ENCODE data around the gene PDXP.

GRCh38 chr22:37664249-37665101, 6.0 kb downstream of the PDXP start:
- TF ChIP-seq POLR2A (IDR thresholded peaks at IDR 0.05; ENCODE audit: low read depth, low read length) (no peak), POLR2AphosphoS5 (IDR thresholded peaks at IDR 0.05; ENCODE audit: low read depth, low read length) (no peak)
